ENCODE results near the gene APOC3. TPM values are rescaled to one million over a fixed set of nuclear protein-coding genes. Genes with fewer than 3 reads are reported as not detected.

The APOC3 gene
- total and polyA plus RNA-seq, 3 experiments from 2014 or later = not detected

GRCh38 chr11:116849486-116849885 is 19.8 kb downstream of the APOC3 start:
- peaks cover 19% of the 10 kb centered on the region for H3K36me3 ChIP-seq (ENCODE audit: insufficient read depth, low read length)
- H3K9me3 Mint-ChIP-seq = no peaks in the 10 kb centered on the region
- POLR2A ChIA-PET = no interaction called here
- CTCF ChIA-PET = interaction anchor here (0.7 to 3.4 kb wide), 3 partner anchors 13 to 248 kb away, joined by 3 to 32 read pairs (median 3); partner anchors contain the start of genes APOA1 and SIK3
- H3K36me3 Mint-ChIP-seq = peaks cover 13 to 58% (median 29%) of the 10 kb centered on the region in 3 donors
- DNase-seq = no peak
- H3K27ac ChIP-seq (ENCODE audit: low read depth, low read length) = no peak overlapping the region
- H3K4me1 ChIP-seq (ENCODE audit: insufficient read depth, low read length) = peaks cover 50% of the 10 kb centered on the region
- H3K4me1 Mint-ChIP-seq = peaks cover 49 to 55% (median 51%) of the 10 kb centered on the region in 3 donors
- H3K4me3 ChIP-seq (ENCODE audit: low read length) = no peak overlapping the region
- H3K27me3 ChIP-seq (ENCODE audit: insufficient read depth, low read length, poor library complexity, severe bottlenecking) = no peaks in the 10 kb centered on the region
- no peaks in the 10 kb centered on the region for H3K27me3 Mint-ChIP-seq
- peak overlapping the region; percentile 9 to 96 (median 69) for H3K27ac Mint-ChIP-seq
- H3K9me3 ChIP-seq (ENCODE audit: low read length) = no peaks in the 10 kb centered on the region
- H3K4me3 Mint-ChIP-seq = no peak overlapping the region

GRCh38 chr11:116851626-116852025 is 21.9 kb downstream of the APOC3 start:
- no peaks in the 10 kb centered on the region for H3K9me3 Mint-ChIP-seq
- Histone ChIP-seq H3K4me1 (ENCODE audit: insufficient read depth, low read length) (peaks cover 71% of the 10 kb centered on the region), H3K27me3 (ENCODE audit: insufficient read depth, low read length, poor library complexity, severe bottlenecking) (no peaks in the 10 kb centered on the region), H3K27ac (ENCODE audit: low read depth, low read length) (peak overlapping the region; percentile 26), H3K36me3 (ENCODE audit: insufficient read depth, low read length) (peaks cover 12% of the 10 kb centered on the region), H3K9me3 (ENCODE audit: low read length) (no peaks in the 10 kb centered on the region), H3K4me3 (ENCODE audit: low read length) (peak overlapping the region; percentile 36)
- peaks cover 5 to 50% (median 15%) of the 10 kb centered on the region in 3 donors for H3K36me3 Mint-ChIP-seq
- peak overlapping the region; percentile 83 to 99 (median 92) for H3K27ac Mint-ChIP-seq
- H3K4me1 Mint-ChIP-seq = peaks cover 65 to 75% (median 70%) of the 10 kb centered on the region in 3 donors
- peaks cover 0 to 2% of the 10 kb centered on the region in 2 donors for H3K27me3 Mint-ChIP-seq
- peak overlapping the region; percentile 55 to 85 (median 74) for H3K4me3 Mint-ChIP-seq
- POLR2A ChIA-PET = interaction anchor here (1.0 to 4.2 kb wide), 4 partner anchors 16 to 293 kb away, joined by 3 to 28 read pairs (median 6); partner anchors contain the start of genes PAFAH1B2 and SIK3
- CTCF ChIA-PET = interaction anchor here (1.0 to 4.8 kb wide), 7 partner anchors 11 to 255 kb away, joined by 3 to 59 read pairs (median 19); partner anchors contain the start of genes APOA1, APOA5 and SIK3
- peak; percentile 40 to 80 (median 56) for DNase-seq

GRCh38 chr11:116852261-116853031 is 22.7 kb downstream of the APOC3 start:
- Mint-ChIP-seq H3K4me3 (peak overlapping the region; percentile 68 to 85 (median 80)), H3K9me3 (no peaks in the 10 kb centered on the region), H3K27ac (peak overlapping the region; percentile 83 to 99 (median 92)), H3K4me1 (peaks cover 72 to 79% (median 78%) of the 10 kb centered on the region in 3 donors), H3K27me3 (peaks cover 0 to 2% of the 10 kb centered on the region in 2 donors), H3K36me3 (peaks cover 9 to 50% (median 14%) of the 10 kb centered on the region in 3 donors)
- H3K27ac ChIP-seq (ENCODE audit: low read depth, low read length) = peak overlapping the region; percentile 3
- ChIA-PET CTCF (interaction anchor here (0.6 to 4.8 kb wide), 9 partner anchors 12 to 254 kb away, joined by 3 to 59 read pairs (median 5); partner anchors contain the start of genes APOA1, APOA5, APOC3 and SIK3), POLR2A (interaction anchor here (1.0 to 4.2 kb wide), 6 partner anchors 16 to 292 kb away, joined by 3 to 28 read pairs (median 6); partner anchors contain the start of genes PAFAH1B2 and SIK3)
- no peaks in the 10 kb centered on the region for H3K9me3 ChIP-seq (ENCODE audit: low read length)
- DNase-seq = no peak
- no peaks in the 10 kb centered on the region for H3K27me3 ChIP-seq (ENCODE audit: insufficient read depth, low read length, poor library complexity, severe bottlenecking)
- peaks cover 73% of the 10 kb centered on the region for H3K4me1 ChIP-seq (ENCODE audit: insufficient read depth, low read length)
- peak overlapping the region; percentile 36 for H3K4me3 ChIP-seq (ENCODE audit: low read length)
- H3K36me3 ChIP-seq (ENCODE audit: insufficient read depth, low read length) = peaks cover 6% of the 10 kb centered on the region

DNA sequence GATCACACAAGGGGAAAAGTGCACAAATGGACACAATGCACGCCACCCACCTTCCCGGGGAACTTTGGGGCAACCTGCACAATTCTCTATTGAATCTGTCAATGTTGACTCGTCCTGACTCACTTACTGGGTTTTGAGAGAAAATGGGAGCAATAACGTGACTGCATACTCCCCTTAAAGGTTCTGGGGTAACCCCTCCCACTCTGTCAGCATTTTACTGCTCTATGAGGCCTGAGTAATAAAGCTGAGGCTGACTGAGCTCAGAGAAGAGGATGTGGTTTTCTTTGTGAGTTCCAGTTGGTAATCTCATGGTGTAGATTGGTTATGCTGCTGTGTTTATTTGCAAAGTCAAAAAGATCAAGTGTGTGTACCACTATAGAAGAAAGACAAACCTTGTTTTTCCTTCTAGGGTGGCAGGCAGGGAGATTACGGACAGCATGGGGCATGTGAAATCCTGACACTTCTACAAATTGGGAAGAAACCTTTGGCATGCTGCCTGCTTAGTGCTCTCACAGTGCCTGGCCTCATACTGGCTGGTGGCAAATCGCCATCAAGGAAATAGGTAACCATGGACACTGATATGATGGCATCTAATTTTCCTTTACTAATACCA is 23.9 kb downstream of the APOC3 start:
- CTCF ChIA-PET = interaction anchor here (0.9 to 4.8 kb wide), 9 partner anchors 13 to 377 kb away, joined by 3 to 59 read pairs (median 7); partner anchors contain the start of genes APOA1, APOA5, APOC3 and SIK3
- H3K4me1 ChIP-seq (ENCODE audit: insufficient read depth, low read length) = peaks cover 73% of the 10 kb centered on the region
- H3K27ac Mint-ChIP-seq = peak overlapping the region; percentile 83 to 99 (median 92)
- peaks cover 73 to 81% (median 78%) of the 10 kb centered on the region in 3 donors for H3K4me1 Mint-ChIP-seq
- peaks cover 0 to 2% of the 10 kb centered on the region in 2 donors for H3K27me3 Mint-ChIP-seq
- POLR2A ChIA-PET = interaction anchor here (1.0 to 4.2 kb wide), 8 partner anchors 18 to 309 kb away, joined by 4 to 28 read pairs (median 6); partner anchors contain the start of genes PAFAH1B2, SIK3 and ZPR1
- H3K9me3 ChIP-seq (ENCODE audit: low read length) = no peaks in the 10 kb centered on the region
- peak overlapping the region; percentile 68 for H3K27ac ChIP-seq (ENCODE audit: low read depth, low read length)
- H3K4me3 Mint-ChIP-seq = peak overlapping the region; percentile 29 to 85 (median 74)
- DNase-seq = peak; percentile 27 to 80 (median 70)
- peaks cover 13% of the 10 kb centered on the region for H3K36me3 ChIP-seq (ENCODE audit: insufficient read depth, low read length)
- peaks cover 9 to 53% (median 19%) of the 10 kb centered on the region in 3 donors for H3K36me3 Mint-ChIP-seq
- H3K9me3 Mint-ChIP-seq = no peaks in the 10 kb centered on the region
- H3K4me3 ChIP-seq (ENCODE audit: low read length) = peak overlapping the region; percentile 27
- no peaks in the 10 kb centered on the region for H3K27me3 ChIP-seq (ENCODE audit: insufficient read depth, low read length, poor library complexity, severe bottlenecking)

DNA sequence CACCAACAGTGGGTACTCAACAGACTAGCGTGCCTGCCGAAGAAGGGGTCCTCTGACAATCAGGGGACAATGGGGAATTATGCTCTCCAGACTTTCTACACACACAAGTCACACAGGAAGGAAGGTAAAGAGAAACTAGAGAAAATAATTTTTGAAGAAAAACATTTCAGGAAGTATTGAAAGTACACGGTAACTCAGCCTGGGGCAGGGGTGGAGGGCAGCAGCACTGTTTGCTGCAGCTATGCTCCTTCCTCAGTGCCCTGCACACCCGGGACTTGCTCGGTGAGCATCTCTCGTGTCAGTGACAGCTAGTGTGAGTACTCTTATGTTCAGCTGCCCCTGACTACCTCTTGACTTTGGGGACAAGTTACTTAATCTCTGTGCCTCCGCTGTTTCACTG is 25.7 kb downstream of the APOC3 start:
- H3K9me3 Mint-ChIP-seq = no peaks in the 10 kb centered on the region
- POLR2A ChIA-PET = interaction anchor here (0.6 to 2.0 kb wide), 3 partner anchors 39 to 289 kb away, joined by 5 to 6 read pairs (median 6); partner anchors contain the start of genes PAFAH1B2 and SIK3
- DNase-seq = no peak
- peaks cover 21% of the 10 kb centered on the region for H3K36me3 ChIP-seq (ENCODE audit: insufficient read depth, low read length)
- H3K27me3 Mint-ChIP-seq = peaks cover 0 to 2% of the 10 kb centered on the region in 2 donors
- peaks cover 64 to 70% (median 67%) of the 10 kb centered on the region in 3 donors for H3K4me1 Mint-ChIP-seq
- no peak overlapping the region for H3K4me3 ChIP-seq (ENCODE audit: low read length)
- no peaks in the 10 kb centered on the region for H3K9me3 ChIP-seq (ENCODE audit: low read length)
- no peaks in the 10 kb centered on the region for H3K27me3 ChIP-seq (ENCODE audit: insufficient read depth, low read length, poor library complexity, severe bottlenecking)
- H3K4me1 ChIP-seq (ENCODE audit: insufficient read depth, low read length) = peaks cover 64% of the 10 kb centered on the region
- CTCF ChIA-PET = interaction anchor here (1.0 to 4.8 kb wide), 4 partner anchors 19 to 251 kb away, joined by 3 to 59 read pairs (median 16); partner anchors contain the start of gene APOA1
- peak overlapping the region; percentile 83 to 99 (median 87) for H3K27ac Mint-ChIP-seq
- H3K36me3 Mint-ChIP-seq = peaks cover 4 to 52% (median 16%) of the 10 kb centered on the region in 3 donors
- no peak overlapping the region for H3K27ac ChIP-seq (ENCODE audit: low read depth, low read length)
- peak overlapping the region; percentile 32 to 72 (median 62) for H3K4me3 Mint-ChIP-seq

GRCh38 chr11:116856423-116856822 is 26.7 kb downstream of the APOC3 start:
- no peak overlapping the region for H3K27ac ChIP-seq (ENCODE audit: low read depth, low read length)
- no peaks in the 10 kb centered on the region for H3K9me3 Mint-ChIP-seq
- H3K4me3 Mint-ChIP-seq = peak overlapping the region in 4 of 7 donors; percentile 14 to 62 (median 45)
- peaks cover 10 to 62% (median 23%) of the 10 kb centered on the region in 3 donors for H3K36me3 Mint-ChIP-seq
- H3K4me1 Mint-ChIP-seq = peaks cover 56 to 60% (median 57%) of the 10 kb centered on the region in 3 donors
- H3K4me3 ChIP-seq (ENCODE audit: low read length) = no peak overlapping the region
- peaks cover 0 to 2% of the 10 kb centered on the region in 2 donors for H3K27me3 Mint-ChIP-seq
- H3K27ac Mint-ChIP-seq = peak overlapping the region; percentile 83 to 99 (median 88)
- no peaks in the 10 kb centered on the region for H3K9me3 ChIP-seq (ENCODE audit: low read length)
- H3K36me3 ChIP-seq (ENCODE audit: insufficient read depth, low read length) = peaks cover 30% of the 10 kb centered on the region
- H3K27me3 ChIP-seq (ENCODE audit: insufficient read depth, low read length, poor library complexity, severe bottlenecking) = no peaks in the 10 kb centered on the region
- CTCF ChIA-PET = interaction anchor here (0.7 to 2.3 kb wide), 4 partner anchors 21 to 250 kb away, joined by 3 to 13 read pairs (median 4); no protein-coding TSS in a partner anchor
- POLR2A ChIA-PET = interaction anchor here (0.6 to 1.1 kb wide), 2 partner anchors 21 to 250 kb away, joined by 4 to 6 read pairs; no protein-coding TSS in a partner anchor
- H3K4me1 ChIP-seq (ENCODE audit: insufficient read depth, low read length) = peaks cover 54% of the 10 kb centered on the region
- no peak for DNase-seq

DNA sequence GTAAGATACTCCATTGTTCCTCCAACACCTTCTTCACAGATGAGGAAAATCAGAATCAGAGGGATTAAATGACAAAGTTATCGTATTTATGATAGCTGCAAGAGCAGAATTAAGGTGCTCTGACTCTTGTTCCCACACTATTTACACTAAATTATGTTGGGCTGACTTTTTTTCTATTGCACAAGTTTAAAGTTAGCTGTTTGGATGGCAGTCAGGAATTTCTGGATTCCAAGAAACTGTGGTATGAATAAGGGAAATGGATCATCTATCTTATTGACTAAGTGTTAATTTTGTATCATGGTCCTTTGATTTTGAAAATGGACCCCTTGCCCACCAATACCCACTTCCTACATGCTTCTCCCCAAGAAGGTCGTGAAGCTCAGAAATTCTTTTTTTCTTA is 27.6 kb downstream of the APOC3 start:
- POLR2A ChIA-PET = interaction anchor here (1.1 kb wide), 1 partner anchor 22 kb away, joined by 6 read pairs; no protein-coding TSS in a partner anchor
- Histone ChIP-seq H3K27ac (ENCODE audit: low read depth, low read length) (no peak overlapping the region), H3K4me3 (ENCODE audit: low read length) (no peak overlapping the region), H3K27me3 (ENCODE audit: insufficient read depth, low read length, poor library complexity, severe bottlenecking) (no peaks in the 10 kb centered on the region), H3K36me3 (ENCODE audit: insufficient read depth, low read length) (peaks cover 37% of the 10 kb centered on the region), H3K9me3 (ENCODE audit: low read length) (no peaks in the 10 kb centered on the region), H3K4me1 (ENCODE audit: insufficient read depth, low read length) (peaks cover 45% of the 10 kb centered on the region)
- peak overlapping the region in 7 of 8 donors; percentile 62 to 99 (median 83) for H3K27ac Mint-ChIP-seq
- peaks cover 10 to 71% (median 27%) of the 10 kb centered on the region in 3 donors for H3K36me3 Mint-ChIP-seq
- peaks cover 48 to 51% (median 49%) of the 10 kb centered on the region in 3 donors for H3K4me1 Mint-ChIP-seq
- CTCF ChIA-PET = interaction anchor here (1.7 to 2.3 kb wide), 2 partner anchors 22 to 65 kb away, joined by 4 to 13 read pairs; no protein-coding TSS in a partner anchor
- no peaks in the 10 kb centered on the region for H3K9me3 Mint-ChIP-seq
- H3K4me3 Mint-ChIP-seq = no peak overlapping the region
- DNase-seq = no peak
- peaks cover 0 to 2% of the 10 kb centered on the region in 2 donors for H3K27me3 Mint-ChIP-seq

Data from CD8-positive, alpha-beta memory T cell (primary cell).